Neural progenitor cell (in vitro differentiated cells): ENCODE data around the gene UBE2L5.

Experiments used
- EZH2 ChIP-seq: fragments of 200-600 bp; sonication (generic); IDR thresholded peaks from 2 replicates; pipeline ENCODE4 v1.6.1; 2017; ENCODE audit warnings: antibody characterized with exemption, mild to moderate bottlenecking, moderate library complexity
- EZH2phosphoT487 ChIP-seq: fragments of 200-600 bp; sonication (generic); IDR thresholded peaks from 2 replicates; pipeline ENCODE4 v1.6.1; 2017; ENCODE audit warnings: antibody characterized with exemption
- TF ChIP-seq, protein P1 (sequence below): fragments of 200-600 bp; sonication (generic); IDR thresholded peaks from 2 replicates; pipeline ENCODE4 v1.5.1; 2017; ENCODE audit warnings: antibody characterized with exemption, mild to moderate bottlenecking

DNA sequence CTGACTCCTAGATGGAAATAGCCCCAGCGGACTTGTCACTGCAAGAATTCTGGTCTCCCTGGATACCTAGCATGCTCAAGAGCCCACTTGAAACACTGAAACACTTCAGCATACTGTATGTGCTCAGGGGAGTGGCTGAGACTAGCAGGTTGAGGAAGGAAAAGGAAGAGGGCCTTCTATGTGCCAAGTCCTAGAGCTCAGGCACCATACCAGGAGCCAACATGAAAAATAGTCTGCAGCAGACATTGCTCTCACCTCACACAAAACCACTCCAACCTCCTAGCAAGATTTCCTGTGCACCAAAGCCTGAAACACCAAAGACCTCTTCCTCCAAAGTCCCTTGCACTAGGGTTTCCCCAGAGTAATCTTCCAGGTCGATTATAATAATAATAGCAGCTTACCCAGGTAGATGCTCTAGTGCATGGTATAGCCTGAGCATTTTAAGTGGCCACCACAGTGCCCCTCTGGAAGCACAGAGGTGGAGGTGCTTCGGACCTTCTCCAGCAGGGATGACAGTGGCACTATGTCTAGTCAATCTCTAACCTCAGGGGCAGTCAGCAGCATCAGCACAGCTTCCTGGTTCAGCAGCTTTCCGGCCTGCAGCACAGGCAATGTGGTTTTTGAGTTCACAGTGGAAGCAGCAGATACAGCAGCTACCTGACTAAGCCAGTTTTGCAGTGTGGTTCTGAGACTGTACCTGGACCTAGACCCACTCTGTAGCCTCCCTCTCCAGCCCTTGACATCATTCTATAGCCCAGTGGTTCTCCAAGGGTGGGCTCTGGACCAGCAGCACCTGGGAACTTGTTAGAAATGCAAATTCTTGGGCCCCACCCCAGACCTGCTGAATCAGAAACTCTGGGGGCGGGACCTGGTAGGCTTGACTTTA lies 45.6 kb upstream of the UBE2L5 start:
- TF ChIP-seq EZH2 (no peak), EZH2phosphoT487 (no peak)
- TF ChIP-seq, protein P1, sequence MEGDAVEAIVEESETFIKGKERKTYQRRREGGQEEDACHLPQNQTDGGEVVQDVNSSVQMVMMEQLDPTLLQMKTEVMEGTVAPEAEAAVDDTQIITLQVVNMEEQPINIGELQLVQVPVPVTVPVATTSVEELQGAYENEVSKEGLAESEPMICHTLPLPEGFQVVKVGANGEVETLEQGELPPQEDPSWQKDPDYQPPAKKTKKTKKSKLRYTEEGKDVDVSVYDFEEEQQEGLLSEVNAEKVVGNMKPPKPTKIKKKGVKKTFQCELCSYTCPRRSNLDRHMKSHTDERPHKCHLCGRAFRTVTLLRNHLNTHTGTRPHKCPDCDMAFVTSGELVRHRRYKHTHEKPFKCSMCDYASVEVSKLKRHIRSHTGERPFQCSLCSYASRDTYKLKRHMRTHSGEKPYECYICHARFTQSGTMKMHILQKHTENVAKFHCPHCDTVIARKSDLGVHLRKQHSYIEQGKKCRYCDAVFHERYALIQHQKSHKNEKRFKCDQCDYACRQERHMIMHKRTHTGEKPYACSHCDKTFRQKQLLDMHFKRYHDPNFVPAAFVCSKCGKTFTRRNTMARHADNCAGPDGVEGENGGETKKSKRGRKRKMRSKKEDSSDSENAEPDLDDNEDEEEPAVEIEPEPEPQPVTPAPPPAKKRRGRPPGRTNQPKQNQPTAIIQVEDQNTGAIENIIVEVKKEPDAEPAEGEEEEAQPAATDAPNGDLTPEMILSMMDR: no peak
